ENCODE data around the gene ASCL2.
"Not testable (repeated sequence)": the region's sequence is repeated elsewhere in the genome, so short reads cannot be mapped to it uniquely, and the experiment has no call there.

Gene ASCL2

GRCh38 chr11:2259466-2259830, 10.9 kb downstream of the ASCL2 start:
- DNase-seq = no peak

- DNase-seq = no peak
These were observed 11.6 kb downstream of the ASCL2 start for GRCh38 chr11:2258501-2259465.

- DNase-seq = no peak
These were observed 13.3 kb downstream of the ASCL2 start for GRCh38 chr11:2256951-2257700.

- DNase-seq = no peak
These were observed 14.0 kb downstream of the ASCL2 start for GRCh38 chr11:2256293-2256913.

- DNase-seq = no peak
These were observed 18.4 kb downstream of the ASCL2 start for GRCh38 chr11:2252018-2252417.

GRCh38 chr11:2251138-2251537, 19.2 kb downstream of the ASCL2 start:
- DNase-seq = no peak

- DNase-seq = no peak
These were observed 19.9 kb downstream of the ASCL2 start for GRCh38 chr11:2250485-2250884.

- no peak for DNase-seq
These were observed 20.3 kb downstream of the ASCL2 start for GRCh38 chr11:2250041-2250440.

GRCh38 chr11:2249189-2249916, 21.0 kb downstream of the ASCL2 start:
- DNase-seq = no peak

GRCh38 chr11:2248762-2249161, 21.6 kb downstream of the ASCL2 start:
- no peak for DNase-seq

GRCh38 chr11:2248242-2248641, 22.1 kb downstream of the ASCL2 start:
- DNase-seq = no peak

- no peak for DNase-seq
These were observed 22.9 kb downstream of the ASCL2 start for GRCh38 chr11:2247496-2247895.

- DNase-seq = no peak
These were observed 29.6 kb downstream of the ASCL2 start for GRCh38 chr11:2240834-2241233.

- no peak for DNase-seq
These were observed 32.7 kb downstream of the ASCL2 start for GRCh38 chr11:2237457-2238238.

- not testable (repeated sequence) for DNase-seq
These were observed 33.8 kb downstream of the ASCL2 start for GRCh38 chr11:2236381-2237134.

GRCh38 chr11:2235588-2236326, 34.6 kb downstream of the ASCL2 start:
- no peak for DNase-seq

GRCh38 chr11:2234963-2235362, 35.4 kb downstream of the ASCL2 start:
- DNase-seq = no peak

- no peak for DNase-seq
These were observed 36.5 kb downstream of the ASCL2 start for GRCh38 chr11:2233693-2234455.

GRCh38 chr11:2229713-2230297, 40.6 kb downstream of the ASCL2 start:
- DNase-seq = no peak

Data from NCI-H345 (cell line).